MCF 10A (cell line): ENCODE results near the gene MYOZ3. TPM values are rescaled to one million over a fixed set of nuclear protein-coding genes. Genes with fewer than 3 reads are reported as not detected.

Source experiments
- BruUV-seq: library from RNA; stranded (reverse); fragments of 400-500 nt; replicated peaks from 2 replicates; lab custom pipeline; 2021; lab: Mats Ljungman, UMichigan
- CTCF ChIA-PET: fragments of 300-600 bp; sonication (Branson Sonifier 250); formaldehyde crosslinking; extraction: SDS; loops from one replicate; lab custom pipeline; 2021; ENCODE audit warnings: antibody characterized with exemption, inconsistent platforms; lab: Yijun Ruan, JAX
- POLR2A ChIA-PET: fragments of 300-600, 350-650 bp; sonication (Branson Sonifier 250); formaldehyde crosslinking; extraction: SDS; loops from one replicate; lab custom pipeline; 2020; ENCODE audit warnings: antibody characterized with exemption, inconsistent platforms; lab: Yijun Ruan, JAX
- DNase-seq: peaks from one replicate; pipeline ENCODE4 v3.0.0-alpha.2; 2018; ENCODE audit not compliant: unreplicated experiment
- H3K27ac Mint-ChIP-seq: one replicate; pipeline ENCODE4 v1.8.0; 2022; ENCODE audit warnings: mild to moderate bottlenecking, low read depth, mixed read lengths; ENCODE audit not compliant: unreplicated experiment
- H3K27me3 Mint-ChIP-seq: one replicate; pipeline ENCODE4 v1.8.0; 2022; ENCODE audit warnings: mixed read lengths; ENCODE audit not compliant: insufficient read depth, unreplicated experiment
- H3K36me3 Mint-ChIP-seq: one replicate; pipeline ENCODE4 v1.8.0; 2022; ENCODE audit warnings: mild to moderate bottlenecking, moderate library complexity, mixed read lengths; ENCODE audit not compliant: insufficient read depth, unreplicated experiment
- H3K4me1 Mint-ChIP-seq: one replicate; pipeline ENCODE4 v1.8.0; 2022; ENCODE audit warnings: mixed read lengths; ENCODE audit not compliant: insufficient read depth, unreplicated experiment
- H3K4me3 Mint-ChIP-seq: one replicate; pipeline ENCODE4 v1.8.0; 2022; ENCODE audit warnings: mild to moderate bottlenecking, moderate library complexity, mixed read lengths; ENCODE audit not compliant: unreplicated experiment
- H3K9me3 Mint-ChIP-seq: one replicate; pipeline ENCODE4 v1.8.0; 2022; ENCODE audit warnings: mixed read lengths; ENCODE audit not compliant: unreplicated experiment
- intact Hi-C: fragments of 100-400 bp; cut with micrococcal nuclease; formaldehyde crosslinking; loops from 2 replicates; pipeline ENCODE4 v1.14.1; 2022
- total RNA-seq: library from RNA; stranded (reverse); gene quantifications from 2 replicates; pipeline ENCODE4 v1.2.3, GENCODE V29; 2022
- TF ChIP-seq, protein P1 (sequence below): fragments of 200-600 bp; IDR thresholded peaks from one replicate; pipeline ENCODE4 v1.8.0; 2022; ENCODE audit warnings: antibody characterized with exemption, mild to moderate bottlenecking; ENCODE audit not compliant: unreplicated experiment

The MYOZ3 gene
- total RNA-seq, 1 experiment from 2014 or later: not detected

DNA sequence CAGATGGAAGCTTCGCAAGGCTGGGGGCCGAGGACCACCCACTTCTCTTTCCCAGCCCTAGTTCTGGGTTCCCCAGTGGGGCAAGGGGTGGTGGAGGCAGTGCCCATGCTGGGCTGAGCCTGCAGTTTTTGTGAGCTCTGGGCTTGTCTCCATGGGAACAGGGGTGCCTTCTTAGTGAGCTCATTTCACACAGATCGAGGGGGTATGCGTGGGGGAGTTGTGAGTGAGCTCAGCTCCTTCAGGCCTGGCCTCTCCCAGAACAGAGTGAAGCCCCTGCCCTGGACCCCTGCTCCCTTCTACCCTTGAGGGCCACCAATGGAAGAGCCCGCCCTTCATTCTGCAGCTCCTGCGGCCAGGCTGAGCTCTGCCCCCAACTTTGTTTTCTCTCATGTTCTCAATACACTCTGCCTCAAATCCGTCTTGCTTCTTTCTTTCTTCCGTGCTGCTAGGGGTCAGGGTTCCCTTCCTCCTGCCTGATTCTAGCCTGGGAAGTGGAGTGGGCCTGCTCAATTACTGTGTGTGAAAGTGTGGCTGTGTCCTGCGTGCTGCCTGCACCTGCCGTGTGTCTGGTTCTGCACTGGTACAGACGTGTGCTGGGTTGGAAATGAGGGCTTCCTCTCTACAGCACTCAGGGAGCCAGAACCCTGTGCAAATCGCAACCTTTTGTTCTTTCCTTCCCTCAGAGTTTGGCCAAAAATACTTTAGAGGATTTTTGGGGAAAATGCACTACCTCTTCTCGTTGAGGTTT is 9.0 kb upstream of the MYOZ3 start:
- no TSS peak for BruUV-seq
- H3K4me1 Mint-ChIP-seq: peaks cover 22% of the 10 kb centered on the region
- TF ChIP-seq, protein P1, sequence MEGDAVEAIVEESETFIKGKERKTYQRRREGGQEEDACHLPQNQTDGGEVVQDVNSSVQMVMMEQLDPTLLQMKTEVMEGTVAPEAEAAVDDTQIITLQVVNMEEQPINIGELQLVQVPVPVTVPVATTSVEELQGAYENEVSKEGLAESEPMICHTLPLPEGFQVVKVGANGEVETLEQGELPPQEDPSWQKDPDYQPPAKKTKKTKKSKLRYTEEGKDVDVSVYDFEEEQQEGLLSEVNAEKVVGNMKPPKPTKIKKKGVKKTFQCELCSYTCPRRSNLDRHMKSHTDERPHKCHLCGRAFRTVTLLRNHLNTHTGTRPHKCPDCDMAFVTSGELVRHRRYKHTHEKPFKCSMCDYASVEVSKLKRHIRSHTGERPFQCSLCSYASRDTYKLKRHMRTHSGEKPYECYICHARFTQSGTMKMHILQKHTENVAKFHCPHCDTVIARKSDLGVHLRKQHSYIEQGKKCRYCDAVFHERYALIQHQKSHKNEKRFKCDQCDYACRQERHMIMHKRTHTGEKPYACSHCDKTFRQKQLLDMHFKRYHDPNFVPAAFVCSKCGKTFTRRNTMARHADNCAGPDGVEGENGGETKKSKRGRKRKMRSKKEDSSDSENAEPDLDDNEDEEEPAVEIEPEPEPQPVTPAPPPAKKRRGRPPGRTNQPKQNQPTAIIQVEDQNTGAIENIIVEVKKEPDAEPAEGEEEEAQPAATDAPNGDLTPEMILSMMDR: no peak
- no peaks in the 10 kb centered on the region for H3K27me3 Mint-ChIP-seq
- ChIA-PET POLR2A (interaction anchor here (0.6 to 3.0 kb wide), 4 partner anchors 8 to 127 kb away, joined by 4 to 21 read pairs (median 4); partner anchors contain the start of gene SMIM3), CTCF (interaction anchor here (0.6 to 13.6 kb wide), 10 partner anchors 8 to 212 kb away, joined by 3 to 429 read pairs (median 3); partner anchors contain the start of genes IRGM and SYNPO)
- no peak overlapping the region for H3K27ac Mint-ChIP-seq
- H3K36me3 Mint-ChIP-seq: peaks cover 38% of the 10 kb centered on the region
- no peaks in the 10 kb centered on the region for H3K9me3 Mint-ChIP-seq
- DNase-seq: no peak
- no peak overlapping the region for H3K4me3 Mint-ChIP-seq
- intact Hi-C loops: no loop called here

DNA sequence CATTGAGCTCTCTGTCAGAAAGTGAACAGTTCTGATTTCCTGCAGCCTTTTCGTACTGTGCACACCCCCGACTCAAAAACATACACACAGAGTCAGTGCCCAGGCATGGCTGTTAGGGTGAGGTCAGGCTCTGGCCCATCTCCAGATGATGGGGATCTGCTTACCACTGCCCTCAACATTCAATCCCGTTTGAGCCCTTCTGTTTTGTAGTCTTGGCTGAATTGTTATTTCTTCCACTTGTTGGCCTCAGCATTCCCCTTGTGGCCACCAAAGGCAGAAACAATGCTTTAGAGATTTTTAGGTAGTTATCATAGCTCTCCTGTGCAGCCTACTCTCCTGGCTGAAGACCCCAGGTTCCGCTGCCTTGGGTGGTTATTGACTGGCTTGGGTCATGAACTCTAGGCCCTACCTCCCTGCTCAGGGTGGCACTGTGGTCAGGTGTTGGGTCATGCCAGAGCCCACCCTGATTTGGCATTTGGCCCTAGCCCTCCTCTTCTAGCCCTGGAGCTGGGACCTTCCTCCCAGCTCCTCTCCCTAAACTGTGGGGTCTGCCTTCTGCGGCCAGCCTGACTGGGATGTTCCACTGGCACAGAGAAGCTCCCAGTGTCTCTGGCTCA is 7.8 kb upstream of the MYOZ3 start:
- H3K9me3 Mint-ChIP-seq: no peaks in the 10 kb centered on the region
- no peaks in the 10 kb centered on the region for H3K27me3 Mint-ChIP-seq
- BruUV-seq: no TSS peak
- TF ChIP-seq, protein P1: peak; percentile 23
- peaks cover 33% of the 10 kb centered on the region for H3K36me3 Mint-ChIP-seq
- H3K4me3 Mint-ChIP-seq: no peak overlapping the region
- no peak overlapping the region for H3K27ac Mint-ChIP-seq
- ChIA-PET POLR2A (interaction anchor here (0.6 to 3.0 kb wide), 6 partner anchors 10 to 138 kb away, joined by 3 to 21 read pairs (median 4); partner anchors contain the start of gene SYNPO), CTCF (interaction anchor here (0.6 to 13.6 kb wide), 19 partner anchors 9 to 201 kb away, joined by 3 to 429 read pairs (median 3); partner anchors contain the start of genes RBM22 and SYNPO)
- DNase-seq: no peak
- intact Hi-C loops: no loop called here
- peaks cover 18% of the 10 kb centered on the region for H3K4me1 Mint-ChIP-seq

GRCh38 chr5:150653762-150654556 is 7.1 kb upstream of the MYOZ3 start:
- TF ChIP-seq, protein P1: no peak
- intact Hi-C loops: no loop called here
- Mint-ChIP-seq H3K4me3 (no peak overlapping the region), H3K27me3 (no peaks in the 10 kb centered on the region), H3K4me1 (peaks cover 18% of the 10 kb centered on the region), H3K9me3 (no peaks in the 10 kb centered on the region), H3K27ac (no peak overlapping the region), H3K36me3 (peaks cover 26% of the 10 kb centered on the region)
- DNase-seq: no peak
- POLR2A ChIA-PET: interaction anchor here (0.8 to 3.0 kb wide), 5 partner anchors 10 to 104 kb away, joined by 3 to 21 read pairs (median 4); partner anchors contain the start of gene SYNPO
- no TSS peak for BruUV-seq
- CTCF ChIA-PET: interaction anchor here (0.6 to 13.6 kb wide), 23 partner anchors 8 to 1091 kb away, joined by 3 to 429 read pairs (median 4); partner anchors contain the start of genes RBM22 and SYNPO
